Nephron (organoid): ENCODE data around the gene KCNA4.
"Not testable (repeated sequence)": the region's sequence is repeated elsewhere in the genome, so short reads cannot be mapped to it uniquely, and the experiment has no call there.

Experiments used
- H3K27ac Mint-ChIP-seq, 3 experiments: 2 replicates each; pipeline ENCODE4 v1.8.0; 2020; ENCODE audit warnings: mixed read lengths in 3 of 3, mild to moderate bottlenecking in 2 of 3, moderate library complexity in 1 of 3
- H3K27me3 Mint-ChIP-seq: 2 replicates; pipeline ENCODE4 v1.8.0; 2021; ENCODE audit warnings: low read depth, mild to moderate bottlenecking, moderate library complexity, mixed read lengths
- H3K36me3 Mint-ChIP-seq: 2 replicates; pipeline ENCODE4 v1.8.0; 2020; ENCODE audit warnings: low read depth, mixed read lengths
- H3K4me1 Mint-ChIP-seq: 2 replicates; pipeline ENCODE4 v1.8.0; 2020; ENCODE audit warnings: mixed read lengths
- H3K4me3 Mint-ChIP-seq, 3 experiments: 2 replicates each; pipeline ENCODE4 v1.8.0; 2020; ENCODE audit warnings: mild to moderate bottlenecking in 3 of 3, mixed read lengths in 3 of 3, moderate library complexity in 2 of 3
- H3K9me3 Mint-ChIP-seq: 2 replicates; pipeline ENCODE4 v1.8.0; 2020; ENCODE audit warnings: mixed read lengths
- TF ChIP-seq, protein P1 (sequence below), 3 experiments: fragments of 200-600 bp; sonication (generic); IDR thresholded peaks; one replicate each; pipeline ENCODE4 v1.5.0; 2021; ENCODE audit warnings: antibody characterized with exemption in 3 of 3; ENCODE audit not compliant: unreplicated experiment in 3 of 3

KCNA4 gene

DNA sequence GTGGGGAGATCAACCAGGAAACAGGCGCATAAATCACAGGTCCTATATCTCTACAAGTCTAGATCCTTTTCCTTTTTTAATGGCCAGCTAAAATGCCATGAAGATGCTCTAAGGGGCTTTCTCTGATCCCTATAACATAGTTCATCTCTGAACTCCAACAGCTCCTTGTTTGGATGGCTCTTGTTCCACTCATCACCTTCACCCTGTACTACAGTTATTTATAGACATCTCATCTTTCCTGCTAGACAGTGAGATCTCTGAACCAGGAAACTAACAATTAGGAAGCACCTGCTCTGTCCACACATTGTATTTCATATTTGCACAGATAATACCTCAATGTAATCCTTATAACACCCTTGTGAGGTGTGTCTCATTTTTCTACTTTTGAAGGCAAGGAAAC is 31.6 kb downstream of the KCNA4 start:
- Mint-ChIP-seq H3K27me3 (peaks cover 3% of the 10 kb centered on the region), H3K36me3 (no peaks in the 10 kb centered on the region), H3K9me3 (no peaks in the 10 kb centered on the region), H3K27ac (no peak overlapping the region), H3K4me1 (no peaks in the 10 kb centered on the region), H3K4me3 (no peak overlapping the region)
- TF ChIP-seq, protein P1, sequence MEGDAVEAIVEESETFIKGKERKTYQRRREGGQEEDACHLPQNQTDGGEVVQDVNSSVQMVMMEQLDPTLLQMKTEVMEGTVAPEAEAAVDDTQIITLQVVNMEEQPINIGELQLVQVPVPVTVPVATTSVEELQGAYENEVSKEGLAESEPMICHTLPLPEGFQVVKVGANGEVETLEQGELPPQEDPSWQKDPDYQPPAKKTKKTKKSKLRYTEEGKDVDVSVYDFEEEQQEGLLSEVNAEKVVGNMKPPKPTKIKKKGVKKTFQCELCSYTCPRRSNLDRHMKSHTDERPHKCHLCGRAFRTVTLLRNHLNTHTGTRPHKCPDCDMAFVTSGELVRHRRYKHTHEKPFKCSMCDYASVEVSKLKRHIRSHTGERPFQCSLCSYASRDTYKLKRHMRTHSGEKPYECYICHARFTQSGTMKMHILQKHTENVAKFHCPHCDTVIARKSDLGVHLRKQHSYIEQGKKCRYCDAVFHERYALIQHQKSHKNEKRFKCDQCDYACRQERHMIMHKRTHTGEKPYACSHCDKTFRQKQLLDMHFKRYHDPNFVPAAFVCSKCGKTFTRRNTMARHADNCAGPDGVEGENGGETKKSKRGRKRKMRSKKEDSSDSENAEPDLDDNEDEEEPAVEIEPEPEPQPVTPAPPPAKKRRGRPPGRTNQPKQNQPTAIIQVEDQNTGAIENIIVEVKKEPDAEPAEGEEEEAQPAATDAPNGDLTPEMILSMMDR (IDR thresholded peaks at IDR 0.05; ENCODE audit: unreplicated experiment in 3 of 3): no peak

DNA sequence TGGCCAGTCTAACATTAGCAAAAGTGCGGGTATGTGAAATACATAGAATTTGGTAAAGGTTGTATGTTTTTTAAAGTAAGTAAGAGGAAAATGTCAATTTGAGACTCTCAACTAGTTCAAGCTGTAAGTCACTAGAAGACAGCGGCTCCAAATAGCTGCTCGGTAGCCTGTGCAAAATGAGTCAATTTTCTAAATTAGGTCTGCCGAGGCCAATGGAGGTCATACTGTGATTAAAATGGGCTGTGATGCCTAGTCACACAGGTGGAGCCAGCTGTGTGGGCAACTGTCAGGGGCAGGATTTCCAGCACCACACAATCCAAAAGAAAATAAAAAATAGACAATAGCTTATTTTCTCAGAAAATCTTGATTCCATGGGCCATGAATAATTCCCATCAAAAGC is 32.3 kb downstream of the KCNA4 start:
- Mint-ChIP-seq H3K27me3 (peaks cover 3% of the 10 kb centered on the region), H3K27ac (no peak overlapping the region), H3K4me1 (no peaks in the 10 kb centered on the region), H3K4me3 (no peak overlapping the region), H3K36me3 (no peaks in the 10 kb centered on the region), H3K9me3 (no peaks in the 10 kb centered on the region)
- TF ChIP-seq, protein P1 (IDR thresholded peaks at IDR 0.05; ENCODE audit: unreplicated experiment in 3 of 3): no peak

DNA sequence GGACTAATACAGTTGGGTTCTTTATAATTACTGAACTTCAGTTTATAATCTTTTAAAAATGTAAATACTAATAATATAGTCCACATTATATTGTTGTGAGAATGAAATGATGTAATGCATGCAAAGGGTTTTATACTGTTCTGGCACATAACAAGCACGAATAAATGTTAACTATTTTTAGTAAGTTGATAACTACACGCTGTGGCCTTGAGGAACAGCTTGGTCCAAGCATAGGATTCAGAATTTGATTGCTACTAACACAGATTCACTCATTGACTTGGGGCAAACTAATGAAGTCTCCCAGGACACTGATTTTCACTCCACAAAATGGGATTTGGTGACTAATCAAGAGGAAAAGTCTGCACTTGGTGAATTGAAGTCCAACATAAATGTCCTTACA is 38.3 kb downstream of the KCNA4 start:
- H3K36me3 Mint-ChIP-seq: no peaks in the 10 kb centered on the region
- H3K9me3 Mint-ChIP-seq: no peaks in the 10 kb centered on the region

GRCh38 chr11:29975580-29975979 is 41.2 kb downstream of the KCNA4 start:
- not testable (repeated sequence) for H3K4me3 Mint-ChIP-seq, H3K27me3 Mint-ChIP-seq, H3K4me1 Mint-ChIP-seq, H3K9me3 Mint-ChIP-seq, H3K36me3 Mint-ChIP-seq, H3K27ac Mint-ChIP-seq

More for the DNA sequence above, 38.3 kb downstream of the KCNA4 start:
- Mint-ChIP-seq H3K27me3 (peaks cover 3% of the 10 kb centered on the region), H3K4me1 (no peaks in the 10 kb centered on the region), H3K4me3 (no peak overlapping the region), H3K27ac (no peak overlapping the region)
- TF ChIP-seq, protein P1 (IDR thresholded peaks at IDR 0.05; ENCODE audit: unreplicated experiment in 3 of 3): no peak

DNA sequence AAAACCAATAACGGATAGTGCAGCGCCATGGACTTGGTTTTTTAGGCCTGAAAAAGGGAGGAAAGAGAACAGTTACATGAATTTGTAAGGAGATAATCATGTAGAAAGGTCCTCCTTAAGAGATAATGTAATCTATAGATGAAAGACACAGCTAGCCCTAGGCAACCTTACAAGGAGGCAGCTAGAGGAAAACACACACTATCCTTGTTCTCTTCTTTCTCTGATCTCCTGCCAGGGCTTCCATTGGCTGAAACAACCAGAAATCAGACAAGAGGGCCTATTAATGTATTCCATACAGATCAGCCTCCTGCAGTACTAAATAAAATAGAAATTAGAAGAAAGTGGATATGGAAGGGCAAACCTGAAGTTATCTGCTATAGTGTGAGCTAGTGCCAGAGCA is 53.0 kb downstream of the KCNA4 start:
- no peak overlapping the region for H3K4me3 Mint-ChIP-seq
- no peak overlapping the region for H3K27ac Mint-ChIP-seq
- H3K27me3 Mint-ChIP-seq: no peaks in the 10 kb centered on the region
- H3K36me3 Mint-ChIP-seq: no peaks in the 10 kb centered on the region
- H3K9me3 Mint-ChIP-seq: no peaks in the 10 kb centered on the region
- TF ChIP-seq, protein P1 (IDR thresholded peaks at IDR 0.05; ENCODE audit: unreplicated experiment in 3 of 3): no peak
- peaks cover 21% of the 10 kb centered on the region for H3K4me1 Mint-ChIP-seq

GRCh38 chr11:29963036-29963435 is 53.8 kb downstream of the KCNA4 start:
- no peaks in the 10 kb centered on the region for H3K27me3 Mint-ChIP-seq
- no peaks in the 10 kb centered on the region for H3K36me3 Mint-ChIP-seq
- H3K4me3 Mint-ChIP-seq: no peak overlapping the region
- H3K9me3 Mint-ChIP-seq: no peaks in the 10 kb centered on the region
- TF ChIP-seq, protein P1 (IDR thresholded peaks at IDR 0.05; ENCODE audit: unreplicated experiment in 3 of 3): no peak
- peaks cover 21% of the 10 kb centered on the region for H3K4me1 Mint-ChIP-seq
- H3K27ac Mint-ChIP-seq: no peak overlapping the region
